ENCODE results near the gene NSD1. TPM values are rescaled to one million over a fixed set of nuclear protein-coding genes. Genes with fewer than 3 reads are reported as not detected.
"Not testable (repeated sequence)": the region's sequence is repeated elsewhere in the genome, so short reads cannot be mapped to it uniquely, and the experiment has no call there.

NSD1 gene
- total RNA-seq, 1 donor from 2014 or later: 103 TPM

DNA sequence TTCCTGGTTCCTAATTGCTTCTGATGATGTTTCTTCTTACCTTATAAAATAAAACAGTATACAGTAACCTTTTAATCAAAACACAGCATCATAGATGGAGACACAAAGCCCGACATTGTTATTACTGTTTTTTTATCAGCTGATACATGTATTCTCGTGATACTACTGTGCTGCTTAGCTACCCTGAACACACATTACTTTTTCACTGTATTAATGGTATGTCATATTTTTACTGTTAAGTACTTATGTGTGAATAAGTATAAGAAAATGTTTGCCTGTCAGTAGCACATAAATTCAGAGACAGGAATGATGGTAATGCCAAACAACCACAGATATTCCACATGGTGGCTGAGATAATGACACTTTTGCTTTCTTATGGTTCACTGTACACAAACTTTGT, 101.3 kb downstream of the NSD1 start:
- no peak for DNase-seq (ENCODE audit: low spot score)
- Mint-ChIP-seq H3K36me3 (ENCODE audit: low read depth) (peaks cover 53% of the 10 kb centered on the region), H3K27ac (no peak overlapping the region), H3K4me3 (ENCODE audit: low read depth) (no peak overlapping the region), H3K27me3 (ENCODE audit: low read depth) (no peaks in the 10 kb centered on the region), H3K9me3 (no peaks in the 10 kb centered on the region), H3K4me1 (ENCODE audit: low read depth) (peaks cover 2% of the 10 kb centered on the region)
- intact Hi-C loops (cut with micrococcal nuclease): no loop called here

DNA sequence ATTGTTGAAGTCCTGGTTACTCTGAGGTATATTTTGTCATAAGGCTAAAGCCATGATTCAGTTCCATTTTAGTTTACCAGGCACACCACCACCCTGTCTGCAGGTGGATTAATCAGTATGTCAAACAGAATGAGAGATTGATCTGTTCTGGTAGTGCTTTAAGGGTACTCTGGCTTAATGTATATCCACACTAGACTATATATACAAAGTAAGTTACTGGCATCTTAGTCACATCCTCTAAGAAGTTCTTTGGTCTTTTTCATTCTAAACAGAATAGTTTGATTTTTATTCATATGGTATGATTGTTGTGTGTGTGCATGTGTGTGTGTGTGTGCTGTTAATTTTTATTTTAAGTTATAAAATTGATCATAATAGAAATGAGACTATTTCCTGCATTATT, 108.2 kb downstream of the NSD1 start:
- intact Hi-C loops (cut with micrococcal nuclease): no loop called here
- H3K27me3 Mint-ChIP-seq (ENCODE audit: low read depth): no peaks in the 10 kb centered on the region
- H3K4me1 Mint-ChIP-seq (ENCODE audit: low read depth): peaks cover 2% of the 10 kb centered on the region
- no peak overlapping the region for H3K27ac Mint-ChIP-seq
- DNase-seq (ENCODE audit: low spot score): no peak
- H3K36me3 Mint-ChIP-seq (ENCODE audit: low read depth): peaks cover 62% of the 10 kb centered on the region
- no peaks in the 10 kb centered on the region for H3K9me3 Mint-ChIP-seq
- no peak overlapping the region for H3K4me3 Mint-ChIP-seq (ENCODE audit: low read depth)

DNA sequence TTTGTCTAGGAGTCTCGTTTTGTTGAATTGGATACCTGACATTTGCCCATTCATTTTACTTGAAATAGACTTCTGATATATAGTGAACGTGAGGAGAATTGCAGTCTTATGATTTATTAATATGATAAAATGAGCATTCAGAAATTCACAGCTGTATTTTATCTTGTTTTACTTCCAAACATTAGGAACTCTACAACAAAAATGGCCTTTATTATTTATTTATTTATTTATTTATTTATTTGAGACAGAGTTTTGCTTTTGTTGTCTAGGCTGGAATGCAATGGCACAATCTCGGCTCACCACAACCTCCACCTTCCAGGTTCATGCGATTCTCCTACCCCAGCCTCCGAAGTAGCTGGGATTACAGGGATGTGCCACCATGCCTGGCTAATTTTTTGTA, 108.7 kb downstream of the NSD1 start:
- DNase-seq (ENCODE audit: low spot score): no peak
- peaks cover 2% of the 10 kb centered on the region for H3K4me1 Mint-ChIP-seq (ENCODE audit: low read depth)
- no peaks in the 10 kb centered on the region for H3K27me3 Mint-ChIP-seq (ENCODE audit: low read depth)
- no peak overlapping the region for H3K4me3 Mint-ChIP-seq (ENCODE audit: low read depth)
- no peak overlapping the region for H3K27ac Mint-ChIP-seq
- peaks cover 63% of the 10 kb centered on the region for H3K36me3 Mint-ChIP-seq (ENCODE audit: low read depth)
- intact Hi-C loops (cut with micrococcal nuclease): no loop called here
- no peaks in the 10 kb centered on the region for H3K9me3 Mint-ChIP-seq

DNA sequence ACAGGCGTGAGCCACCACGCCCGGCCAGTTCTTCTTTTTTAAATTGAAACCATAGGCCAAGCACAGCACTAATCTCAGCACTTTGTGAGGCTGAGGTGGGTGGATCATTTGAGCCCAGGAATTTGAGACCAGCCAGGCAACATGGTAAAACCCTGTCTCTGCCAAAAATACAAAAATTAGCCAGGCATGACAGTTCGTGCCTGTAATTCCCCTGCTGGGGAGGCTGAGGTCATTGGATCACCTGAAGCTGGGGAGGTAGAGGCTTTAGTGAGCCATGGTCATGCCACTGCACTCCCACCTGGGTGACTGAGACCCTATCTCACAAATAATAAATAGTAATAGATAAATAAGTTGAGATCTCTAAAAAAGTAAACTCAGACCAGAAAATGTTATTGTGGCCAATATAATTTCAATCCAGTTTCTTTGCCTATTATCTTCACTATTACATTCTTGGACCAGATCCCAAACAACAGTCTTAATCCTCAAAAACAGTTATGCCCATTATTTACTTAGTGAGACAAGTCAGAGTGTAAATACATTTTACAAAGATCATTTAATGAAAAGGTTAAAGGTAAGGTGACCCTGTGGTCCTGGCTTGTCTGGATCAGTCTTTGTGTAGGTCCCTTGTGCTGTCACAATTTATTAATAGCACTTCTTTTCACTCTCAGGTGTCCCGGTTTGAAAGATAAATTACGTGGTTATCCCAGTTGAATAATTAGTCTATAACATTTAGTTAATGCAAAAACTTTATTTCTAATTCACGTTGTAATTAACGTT, 116.4 kb downstream of the NSD1 start:
- Mint-ChIP-seq H3K36me3 (ENCODE audit: low read depth) (peaks cover 59% of the 10 kb centered on the region), H3K27ac (no peak overlapping the region), H3K4me1 (ENCODE audit: low read depth) (peaks cover 2% of the 10 kb centered on the region), H3K4me3 (ENCODE audit: low read depth) (no peak overlapping the region), H3K27me3 (ENCODE audit: low read depth) (no peaks in the 10 kb centered on the region), H3K9me3 (no peaks in the 10 kb centered on the region)
- DNase-seq (ENCODE audit: low spot score): no peak
- intact Hi-C loops (cut with micrococcal nuclease): no loop called here

DNA sequence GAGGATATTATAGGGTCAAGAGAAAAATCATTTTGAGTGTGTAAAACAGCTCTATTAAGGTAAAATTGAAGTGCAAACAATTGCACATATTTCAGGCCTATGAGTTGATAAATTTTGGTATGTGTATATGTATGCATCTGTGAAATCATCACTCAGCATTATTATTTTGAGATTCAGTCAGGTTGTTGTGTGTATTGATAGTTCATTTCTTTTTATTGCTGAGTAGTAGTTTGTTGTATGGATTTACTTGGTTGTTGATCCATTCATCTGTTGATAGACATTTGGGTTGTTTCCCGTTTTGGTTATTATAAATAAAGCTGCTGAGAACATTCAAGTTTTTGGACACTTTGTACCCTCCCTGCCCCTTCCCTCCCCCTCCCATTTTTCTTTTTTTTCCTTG, 119.7 kb downstream of the NSD1 start:
- H3K27me3 Mint-ChIP-seq (ENCODE audit: low read depth): no peaks in the 10 kb centered on the region
- H3K27ac Mint-ChIP-seq: no peak overlapping the region
- peaks cover 6% of the 10 kb centered on the region for H3K4me1 Mint-ChIP-seq (ENCODE audit: low read depth)
- intact Hi-C loops (cut with micrococcal nuclease): no loop called here
- peaks cover 65% of the 10 kb centered on the region for H3K36me3 Mint-ChIP-seq (ENCODE audit: low read depth)
- no peak overlapping the region for H3K4me3 Mint-ChIP-seq (ENCODE audit: low read depth)
- H3K9me3 Mint-ChIP-seq: no peaks in the 10 kb centered on the region
- DNase-seq (ENCODE audit: low spot score): no peak

DNA sequence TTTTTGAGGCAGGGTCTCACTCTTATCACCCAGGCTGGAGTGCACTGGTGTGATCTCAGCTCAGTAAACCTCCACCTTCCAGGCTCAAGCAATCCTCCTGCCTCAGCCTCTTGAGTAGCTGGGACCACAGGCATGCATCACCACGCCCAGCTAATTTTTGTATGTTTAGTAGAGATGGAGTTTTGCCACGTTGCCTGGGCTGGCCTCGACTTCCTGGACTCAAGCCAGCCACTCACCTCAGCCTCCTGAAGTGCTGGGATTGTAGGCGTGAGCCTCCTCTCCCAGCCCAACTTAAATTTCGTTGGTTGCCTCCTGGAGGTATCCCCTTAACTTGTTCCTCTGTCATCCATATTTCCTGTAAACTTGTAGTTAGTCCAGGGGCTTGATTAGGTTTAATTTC, 122.7 kb downstream of the NSD1 start:
- Mint-ChIP-seq H3K4me1 (ENCODE audit: low read depth) (peaks cover 6% of the 10 kb centered on the region), H3K36me3 (ENCODE audit: low read depth) (peaks cover 78% of the 10 kb centered on the region), H3K27me3 (ENCODE audit: low read depth) (no peaks in the 10 kb centered on the region), H3K27ac (peak overlapping the region; percentile 7), H3K4me3 (ENCODE audit: low read depth) (no peak overlapping the region), H3K9me3 (no peaks in the 10 kb centered on the region)
- no peak for DNase-seq (ENCODE audit: low spot score)
- intact Hi-C loops (cut with micrococcal nuclease): no loop called here

DNA sequence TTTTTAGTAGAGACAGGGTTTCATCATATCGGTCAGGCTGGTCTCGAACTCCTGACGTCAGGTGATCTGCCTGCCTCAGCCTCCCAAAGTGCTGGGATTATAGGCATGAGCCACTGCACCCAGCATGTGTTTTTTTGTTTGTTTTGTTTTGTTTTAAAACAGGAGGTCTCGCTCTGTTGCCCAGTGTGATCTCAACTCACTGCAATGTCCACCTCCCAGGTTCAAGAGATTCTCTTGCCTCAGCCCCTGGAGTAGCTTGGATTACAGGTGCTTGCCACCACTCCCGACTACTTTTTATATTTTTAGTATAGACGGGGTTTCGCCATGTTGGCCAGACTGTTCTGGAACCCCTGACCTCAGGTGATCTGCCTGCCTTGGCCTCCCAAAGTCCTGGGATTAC, 125.1 kb downstream of the NSD1 start:
- H3K9me3 Mint-ChIP-seq; intact Hi-C loops (cut with micrococcal nuclease); H3K27me3 Mint-ChIP-seq (ENCODE audit: low read depth); H3K4me3 Mint-ChIP-seq (ENCODE audit: low read depth); H3K27ac Mint-ChIP-seq; DNase-seq (ENCODE audit: low spot score): not testable (repeated sequence)
- H3K4me1 Mint-ChIP-seq (ENCODE audit: low read depth): peaks cover 11% of the 10 kb centered on the region
- peaks cover 75% of the 10 kb centered on the region for H3K36me3 Mint-ChIP-seq (ENCODE audit: low read depth)

DNA sequence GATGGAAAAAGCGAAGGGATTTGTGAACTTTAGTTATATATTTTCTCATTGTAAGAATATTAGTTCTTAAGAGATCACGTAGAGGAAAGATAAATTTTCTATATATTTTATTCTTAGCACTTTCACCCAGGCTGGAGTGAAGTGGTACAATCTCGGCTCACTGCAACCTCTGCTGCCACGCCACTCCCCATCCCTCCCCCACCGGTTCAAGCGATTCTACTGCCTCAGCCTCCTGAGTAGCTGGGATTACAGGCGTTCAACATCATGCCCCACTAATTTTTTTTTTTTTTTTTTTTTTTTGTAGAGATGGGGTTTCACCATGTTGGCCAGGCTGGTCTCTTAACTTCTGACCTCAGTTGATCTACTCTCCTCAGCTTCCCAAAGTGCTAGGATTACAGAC, 127.4 kb downstream of the NSD1 start:
- no peak overlapping the region for H3K4me3 Mint-ChIP-seq (ENCODE audit: low read depth)
- no peaks in the 10 kb centered on the region for H3K27me3 Mint-ChIP-seq (ENCODE audit: low read depth)
- no peak for DNase-seq (ENCODE audit: low spot score)
- no peak overlapping the region for H3K27ac Mint-ChIP-seq
- H3K36me3 Mint-ChIP-seq (ENCODE audit: low read depth): peaks cover 66% of the 10 kb centered on the region
- peaks cover 10% of the 10 kb centered on the region for H3K4me1 Mint-ChIP-seq (ENCODE audit: low read depth)
- no peaks in the 10 kb centered on the region for H3K9me3 Mint-ChIP-seq
- intact Hi-C loops (cut with micrococcal nuclease): no loop called here

DNA sequence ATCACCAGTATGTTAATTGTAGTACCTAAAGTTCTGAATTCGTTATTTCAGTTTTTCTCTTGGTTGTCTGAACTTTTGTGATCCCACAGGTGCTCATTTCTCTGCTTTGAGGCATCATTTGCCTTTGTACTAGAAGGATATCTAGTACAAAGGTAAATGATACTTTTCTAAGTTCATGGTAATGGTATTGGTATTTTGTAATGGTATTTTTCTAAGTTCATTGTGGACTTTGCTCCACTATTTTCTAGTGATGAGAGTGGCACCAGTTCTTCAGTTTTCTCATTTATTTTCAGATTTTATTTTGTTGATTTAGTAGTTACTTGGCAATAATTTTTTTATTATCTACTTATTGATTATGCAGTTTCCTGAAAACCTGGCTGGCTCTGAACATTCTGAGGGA, 127.9 kb downstream of the NSD1 start:
- Mint-ChIP-seq H3K27ac (no peak overlapping the region), H3K9me3 (no peaks in the 10 kb centered on the region), H3K4me3 (ENCODE audit: low read depth) (no peak overlapping the region), H3K4me1 (ENCODE audit: low read depth) (peaks cover 10% of the 10 kb centered on the region), H3K36me3 (ENCODE audit: low read depth) (peaks cover 68% of the 10 kb centered on the region), H3K27me3 (ENCODE audit: low read depth) (no peaks in the 10 kb centered on the region)
- intact Hi-C loops (cut with micrococcal nuclease): no loop called here
- no peak for DNase-seq (ENCODE audit: low spot score)

DNA sequence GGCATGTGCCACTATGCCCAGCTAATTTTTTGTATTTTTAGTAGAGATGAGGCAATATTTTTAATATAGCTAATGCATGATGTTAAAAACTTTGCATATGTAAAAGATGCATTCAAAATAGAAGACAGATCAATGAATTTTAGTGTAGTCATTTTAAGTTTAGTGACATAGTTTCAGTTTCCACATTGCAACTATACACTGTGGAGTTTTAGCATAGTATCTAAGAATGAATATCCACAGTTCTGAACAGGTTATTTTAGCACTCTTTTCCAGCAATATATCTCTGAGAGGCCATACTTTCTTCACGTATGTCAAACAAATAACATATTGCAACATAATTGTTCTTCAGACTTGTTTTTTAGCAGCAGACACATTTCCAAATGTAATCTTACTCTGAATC, 130.6 kb downstream of the NSD1 start:
- peak overlapping the region; percentile 15 for H3K27ac Mint-ChIP-seq
- H3K9me3 Mint-ChIP-seq: no peaks in the 10 kb centered on the region
- H3K4me1 Mint-ChIP-seq (ENCODE audit: low read depth): peaks cover 10% of the 10 kb centered on the region
- peaks cover 62% of the 10 kb centered on the region for H3K36me3 Mint-ChIP-seq (ENCODE audit: low read depth)
- intact Hi-C loops (cut with micrococcal nuclease): no loop called here
- H3K27me3 Mint-ChIP-seq (ENCODE audit: low read depth): no peaks in the 10 kb centered on the region
- DNase-seq (ENCODE audit: low spot score): no peak
- H3K4me3 Mint-ChIP-seq (ENCODE audit: low read depth): no peak overlapping the region

DNA sequence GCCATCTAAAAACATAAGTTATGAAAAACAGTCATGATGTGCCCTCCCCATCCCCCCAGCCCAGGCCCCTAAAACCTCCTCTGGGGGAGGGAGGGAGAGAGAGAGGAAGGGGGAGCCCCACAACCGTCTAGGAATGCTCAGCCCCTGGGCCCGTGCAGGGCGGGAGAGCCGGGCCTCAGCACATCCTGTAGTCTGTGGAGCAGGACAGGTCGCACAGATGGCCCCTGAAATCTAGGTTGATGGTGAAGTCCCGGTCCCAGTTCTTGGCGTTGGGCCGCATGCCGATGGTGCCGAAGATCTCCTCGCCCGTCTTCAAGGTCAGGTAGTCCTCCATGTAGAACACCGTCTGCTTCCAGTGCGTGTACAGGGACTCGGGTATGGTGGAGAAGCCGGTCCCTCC, 131.8 kb downstream of the NSD1 start:
- H3K27me3 Mint-ChIP-seq (ENCODE audit: low read depth): no peaks in the 10 kb centered on the region

DNA sequence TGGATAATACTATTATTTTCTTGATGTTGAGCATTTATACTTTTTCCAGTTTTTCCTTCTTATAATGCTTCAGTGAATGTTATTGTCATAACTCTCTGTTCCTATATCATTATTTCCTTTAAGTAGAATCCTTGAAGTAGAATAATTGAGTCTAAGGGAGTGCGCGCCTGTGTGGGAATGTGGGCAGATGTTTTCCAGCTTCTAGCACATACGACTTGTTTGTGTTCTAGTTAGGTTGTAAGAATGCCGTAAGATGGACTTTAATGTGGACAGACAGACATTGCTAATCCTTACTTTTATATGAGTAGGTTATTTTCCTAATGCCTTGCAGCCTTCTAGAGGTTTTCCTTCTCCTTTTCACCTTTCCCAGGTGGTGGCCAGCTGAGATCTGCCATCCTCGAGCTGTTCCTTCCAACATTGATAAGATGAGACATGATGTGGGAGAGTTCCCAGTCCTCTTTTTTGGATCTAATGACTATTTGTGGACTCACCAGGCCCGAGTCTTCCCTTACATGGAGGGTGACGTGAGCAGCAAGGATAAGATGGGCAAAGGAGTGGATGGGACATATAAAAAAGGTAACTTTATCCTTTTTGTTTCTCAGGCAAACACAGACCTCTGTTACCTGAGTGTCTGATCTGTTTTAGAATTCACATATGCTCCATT, 135.8 kb downstream of the NSD1 start:
- Mint-ChIP-seq H3K4me1 (ENCODE audit: low read depth) (peaks cover 1% of the 10 kb centered on the region), H3K27ac (no peak overlapping the region), H3K27me3 (ENCODE audit: low read depth) (no peaks in the 10 kb centered on the region), H3K9me3 (no peaks in the 10 kb centered on the region), H3K4me3 (ENCODE audit: low read depth) (no peak overlapping the region), H3K36me3 (ENCODE audit: low read depth) (peaks cover 69% of the 10 kb centered on the region)
- intact Hi-C loops (cut with micrococcal nuclease): no loop called here
- no peak for DNase-seq (ENCODE audit: low spot score)

More for the DNA sequence above, 131.8 kb downstream of the NSD1 start:
- Mint-ChIP-seq H3K9me3 (no peaks in the 10 kb centered on the region), H3K4me3 (ENCODE audit: low read depth) (no peak overlapping the region), H3K4me1 (ENCODE audit: low read depth) (peaks cover 10% of the 10 kb centered on the region), H3K27ac (no peak overlapping the region), H3K36me3 (ENCODE audit: low read depth) (peaks cover 65% of the 10 kb centered on the region)
- DNase-seq (ENCODE audit: low spot score): no peak
- intact Hi-C loops (cut with micrococcal nuclease): no loop called here

DNA sequence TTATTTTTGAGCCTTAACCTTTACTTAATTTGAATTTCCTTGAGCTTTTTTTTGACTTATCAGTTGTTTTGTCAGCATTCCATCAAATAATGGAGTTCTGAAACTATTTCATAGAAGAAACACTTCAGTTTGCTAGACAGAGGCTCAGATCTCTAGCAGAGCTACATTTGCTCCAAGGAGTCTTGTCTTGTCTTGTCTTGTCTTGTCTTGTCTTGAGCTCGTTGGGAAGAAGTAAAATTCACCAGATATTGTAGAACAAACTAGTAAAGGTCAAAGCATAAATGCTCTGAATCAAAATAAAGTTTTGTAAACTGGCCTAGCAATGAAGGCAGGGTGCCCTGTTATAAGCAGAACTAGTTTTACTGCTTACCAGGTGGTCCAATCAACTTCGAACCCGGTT, 136.4 kb downstream of the NSD1 start:
- intact Hi-C loops (cut with micrococcal nuclease): no loop called here
- H3K27ac Mint-ChIP-seq: no peak overlapping the region
- no peak overlapping the region for H3K4me3 Mint-ChIP-seq (ENCODE audit: low read depth)

More for the DNA sequence above, 136.4 kb downstream of the NSD1 start:
- Mint-ChIP-seq H3K36me3 (ENCODE audit: low read depth) (peaks cover 73% of the 10 kb centered on the region), H3K27me3 (ENCODE audit: low read depth) (no peaks in the 10 kb centered on the region), H3K9me3 (no peaks in the 10 kb centered on the region), H3K4me1 (ENCODE audit: low read depth) (no peaks in the 10 kb centered on the region)
- no peak for DNase-seq (ENCODE audit: low spot score)

All from activated T-helper 2 cell treated with anti-CD3 and anti-CD28 coated beads, Interferon-gamma antibody, Interleukin-2, Interleukin-4, amounts not matched to agents 10 μg/mL and 5 μg/mL and 100 μg/mL, durations not matched to agents 14 hours and 24 hours and 36 hours (primary cell).